Measurements from ENCODE around the gene CCDC97.

DNA sequence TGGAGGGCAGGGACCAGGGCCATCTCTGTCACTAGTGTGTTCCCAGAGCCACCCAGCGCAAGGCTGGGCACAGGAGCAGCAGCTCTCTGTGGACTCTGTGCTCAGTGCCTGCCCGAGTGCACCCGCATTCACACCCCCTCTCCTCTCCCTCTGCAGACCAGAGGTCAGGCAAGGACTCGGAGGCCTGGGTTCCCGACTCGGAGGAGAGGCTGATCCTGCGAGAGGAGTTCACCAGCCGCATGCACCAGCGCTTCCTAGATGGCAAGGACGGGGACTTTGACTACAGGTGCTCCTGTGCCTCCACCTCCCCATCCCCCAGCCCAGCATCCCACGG lies 10.2 kb downstream of the CCDC97 start:
- TF ChIP-seq CTCF (IDR thresholded peaks at IDR 0.05) (no peak), POLR2A (IDR thresholded peaks at IDR 0.05) (no peak), EP300 (IDR thresholded peaks at IDR 0.05) (no peak)

Measured in tibial nerve (tissue), 4 donors.